Liver (tissue), 9 donors: Measurements from ENCODE around the gene SLC8A3. TPM values are rescaled to one million over a fixed set of nuclear protein-coding genes. Genes with fewer than 3 reads are reported as not detected.

Experiments used
- DNase-seq: peaks from one replicate; pipeline ENCODE4 v3.0.0-alpha.2; 2017; ENCODE audit warnings: low spot score
- H3K27ac ChIP-seq, 2 donors: one replicate each; pipeline ENCODE4 v1.7.0; 2013; ENCODE audit warnings: inconsistent platforms in 2 of 2, low read length in 2 of 2, control low read depth in 1 of 2, low read depth in 1 of 2, mild to moderate bottlenecking in 1 of 2
- H3K27me3 ChIP-seq, 4 donors: one replicate each; pipeline versions ENCODE4 v1.6.1 to v1.7.0; 2013; ENCODE audit warnings: low read length in 3 of 4, inconsistent platforms in 1 of 4, mild to moderate bottlenecking in 1 of 4, moderate library complexity in 1 of 4; ENCODE audit not compliant: control insufficient read depth in 4 of 4, insufficient read depth in 4 of 4
- H3K36me3 ChIP-seq, 4 donors: one replicate each; pipeline versions ENCODE4 v1.6.1 to v1.7.0; 2013; ENCODE audit warnings: low read length in 3 of 4, mild to moderate bottlenecking in 3 of 4, low read depth in 1 of 4, moderate library complexity in 1 of 4; ENCODE audit not compliant: control insufficient read depth in 4 of 4, insufficient read depth in 3 of 4
- H3K4me1 ChIP-seq, 4 donors: one replicate each; pipeline versions ENCODE4 v1.6.1 to v1.7.0; 2013; ENCODE audit warnings: low read length in 3 of 4, mild to moderate bottlenecking in 3 of 4, moderate library complexity in 1 of 4; ENCODE audit not compliant: control insufficient read depth in 4 of 4, insufficient read depth in 4 of 4
- H3K4me3 ChIP-seq, 3 donors: one replicate each; pipeline versions ENCODE4 v1.6.1 to v1.7.0; 2013; ENCODE audit warnings: low read length in 3 of 3, control low read depth in 1 of 3, low read depth in 1 of 3, mild to moderate bottlenecking in 1 of 3
- H3K9ac ChIP-seq, 2 donors: one replicate each; pipeline ENCODE4 v1.7.0; 2013; ENCODE audit warnings: low read length in 2 of 2, mild to moderate bottlenecking in 2 of 2, moderate library complexity in 2 of 2, control low read depth in 1 of 2, low read depth in 1 of 2
- H3K9me3 ChIP-seq, 4 donors: one replicate each; pipeline versions ENCODE4 v1.6.1 to v1.7.0; 2013; ENCODE audit warnings: low read length in 3 of 4; ENCODE audit not compliant: control insufficient read depth in 4 of 4
- EGR1 ChIP-seq, 2 donors: IDR thresholded peaks; 2 replicates each; pipeline ENCODE4 v1.6.1; 2016 to 2018; ENCODE audit warnings: antibody characterized with exemption in 2 of 2, low read depth in 2 of 2
- FOXA1 ChIP-seq: IDR thresholded peaks from 2 replicates; pipeline ENCODE4 v1.6.1; 2016; ENCODE audit warnings: antibody characterized with exemption
- GABPA ChIP-seq, 2 donors: IDR thresholded peaks in 1 of 2; conservative IDR thresholded peaks in 1 of 2; 2 replicates each; pipeline ENCODE4 v1.6.1; 2016; ENCODE audit warnings: antibody characterized with exemption in 2 of 2, mild to moderate bottlenecking in 1 of 2, moderate library complexity in 1 of 2
- HNF4A ChIP-seq, 2 donors: conservative IDR thresholded peaks; 2 replicates each; pipeline ENCODE4 v1.6.1; 2016; ENCODE audit warnings: antibody characterized with exemption in 2 of 2, mild to moderate bottlenecking in 2 of 2
- HNF4G ChIP-seq: IDR thresholded peaks from 2 replicates; pipeline ENCODE4 v1.6.1; 2016; ENCODE audit warnings: antibody characterized with exemption
- JUND ChIP-seq, 2 donors: IDR thresholded peaks; 2 replicates each; pipeline ENCODE4 v1.6.1; 2016; ENCODE audit warnings: antibody characterized with exemption in 2 of 2
- MAX ChIP-seq: IDR thresholded peaks from 2 replicates; pipeline ENCODE4 v1.6.1; 2016; ENCODE audit warnings: antibody characterized with exemption
- NR2F2 ChIP-seq: IDR thresholded peaks from 2 replicates; pipeline ENCODE4 v1.6.1; 2016; ENCODE audit warnings: antibody characterized with exemption
- RAD21 ChIP-seq, 2 donors: IDR thresholded peaks; 2 replicates each; pipeline ENCODE4 v1.6.1; 2016; ENCODE audit warnings: antibody characterized with exemption in 2 of 2, mild to moderate bottlenecking in 2 of 2
- SP1 ChIP-seq: IDR thresholded peaks from 2 replicates; pipeline ENCODE4 v1.6.1; 2018; ENCODE audit warnings: antibody characterized with exemption, mild to moderate bottlenecking
- YY1 ChIP-seq: IDR thresholded peaks from 2 replicates; pipeline ENCODE4 v1.6.1; 2016; ENCODE audit warnings: antibody characterized with exemption, mild to moderate bottlenecking
- WGBS: extraction: QIAGEN DNeasy Blood & Tissue Kit; methylation state at CpG from one replicate; pipeline ENCODE4 v1.1.7; 2013; 5-methylcytosine and 5-hydroxymethylcytosine counted together
- polyA plus RNA-seq, 2 donors: library from polyadenylated mRNA; stranded (reverse) in 1 of 2; unstranded in 1 of 2; fragments of 200-250 nt in 1 of 2; fragments of >200 nt in 1 of 2; fragmentation: Nextera tagmentation in 1 of 2; extraction: Ambion mirVana in 1 of 2; gene quantifications; one replicate each; pipeline versions ENCODE4 v1.2.1 to v1.2.3, GENCODE V29; 2013 to 2015
- total RNA-seq, 2 donors: library from RNA; depleted of rRNA; stranded (reverse); fragments of >200 nt; gene quantifications; one replicate each; pipeline ENCODE4 v1.2.3, GENCODE V29; 2014
- TF ChIP-seq, protein P1 (sequence below): fragments of 150-350 bp; IDR thresholded peaks from 2 replicates; pipeline ENCODE4 v1.5.1; 2017; ENCODE audit warnings: improper control_type of control experiment, low read depth, low read length; ENCODE audit not compliant: missing input control
- donor health status: healthy.
- donor health status: healthy.
- donor health status: healthy.
- donor health status: healthy.
- donor health status: healthy.

SLC8A3 gene
- total and polyA plus RNA-seq, 4 donors, result 0.05 to 0.56 (median 0.10) TPM; not detected in 1

- TF ChIP-seq, protein P1, sequence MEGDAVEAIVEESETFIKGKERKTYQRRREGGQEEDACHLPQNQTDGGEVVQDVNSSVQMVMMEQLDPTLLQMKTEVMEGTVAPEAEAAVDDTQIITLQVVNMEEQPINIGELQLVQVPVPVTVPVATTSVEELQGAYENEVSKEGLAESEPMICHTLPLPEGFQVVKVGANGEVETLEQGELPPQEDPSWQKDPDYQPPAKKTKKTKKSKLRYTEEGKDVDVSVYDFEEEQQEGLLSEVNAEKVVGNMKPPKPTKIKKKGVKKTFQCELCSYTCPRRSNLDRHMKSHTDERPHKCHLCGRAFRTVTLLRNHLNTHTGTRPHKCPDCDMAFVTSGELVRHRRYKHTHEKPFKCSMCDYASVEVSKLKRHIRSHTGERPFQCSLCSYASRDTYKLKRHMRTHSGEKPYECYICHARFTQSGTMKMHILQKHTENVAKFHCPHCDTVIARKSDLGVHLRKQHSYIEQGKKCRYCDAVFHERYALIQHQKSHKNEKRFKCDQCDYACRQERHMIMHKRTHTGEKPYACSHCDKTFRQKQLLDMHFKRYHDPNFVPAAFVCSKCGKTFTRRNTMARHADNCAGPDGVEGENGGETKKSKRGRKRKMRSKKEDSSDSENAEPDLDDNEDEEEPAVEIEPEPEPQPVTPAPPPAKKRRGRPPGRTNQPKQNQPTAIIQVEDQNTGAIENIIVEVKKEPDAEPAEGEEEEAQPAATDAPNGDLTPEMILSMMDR, result no peak
- no peak for TF ChIP-seq JUND (IDR thresholded peaks at IDR 0.05)
- no peak for TF ChIP-seq GABPA (IDR thresholded peaks at IDR 0.05 in 1 of 2, conservative IDR thresholded peaks at IDR 0.05 in 1 of 2)
Measured at GRCh38 chr14:70166530-70167203, 22.1 kb downstream of the SLC8A3 start (continued).

DNA sequence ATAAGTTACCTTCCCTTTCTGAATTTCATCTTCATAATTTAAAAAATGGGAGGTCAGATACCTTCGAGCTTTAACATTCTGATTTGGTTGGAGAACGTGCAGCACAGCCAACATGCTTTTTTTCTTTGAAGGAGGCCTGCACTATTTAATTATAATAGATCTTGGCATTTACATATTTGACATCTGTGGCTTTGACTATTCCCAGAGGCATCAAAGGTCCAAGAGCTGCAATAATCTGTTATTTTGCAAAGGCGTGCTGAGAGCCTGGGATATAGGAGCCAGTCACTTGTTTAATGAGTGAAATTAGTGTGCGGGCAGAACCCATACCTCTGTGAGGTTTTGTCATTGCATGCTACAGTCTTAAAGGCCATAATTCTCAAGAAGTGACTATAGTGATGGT is 26.4 kb downstream of the SLC8A3 start:
- Histone ChIP-seq H3K27me3 (peaks cover 0 to 3% (median 1%) of the 10 kb centered on the region in 4 donors), H3K4me3 (no peak overlapping the region), H3K36me3 (no peaks in the 10 kb centered on the region), H3K4me1 (no peaks in the 10 kb centered on the region), H3K27ac (no peak overlapping the region), H3K9me3 (no peaks in the 10 kb centered on the region), H3K9ac (no peak overlapping the region)
- WGBS, result 77% methylated on average over 4 of the region's 4 CpGs
- no peak for DNase-seq
- TF ChIP-seq, protein P1, result no peak

DNA sequence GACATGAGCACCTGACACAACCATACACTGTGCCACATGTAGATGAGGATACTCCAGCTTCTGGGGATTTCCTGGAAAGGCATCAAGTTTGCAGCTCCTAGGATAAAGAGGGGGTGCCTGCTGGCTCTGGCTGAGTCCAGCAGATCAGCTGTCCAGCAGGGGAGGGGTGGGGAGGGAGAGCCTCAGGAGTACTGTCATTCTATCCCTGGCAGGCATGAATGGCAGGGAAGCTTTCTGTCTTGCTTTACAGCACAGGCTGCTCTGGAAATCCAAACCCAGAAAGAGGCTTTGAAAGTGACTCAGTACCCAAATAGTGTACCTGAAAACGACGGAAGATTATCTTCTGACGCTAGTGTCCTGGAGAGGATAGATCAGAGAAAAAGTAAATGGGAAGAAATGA is 32.2 kb downstream of the SLC8A3 start:
- H3K9ac ChIP-seq, result no peak overlapping the region
- H3K4me3 ChIP-seq, result no peak overlapping the region
- H3K27me3 ChIP-seq, result peaks cover 0 to 5% (median 0%) of the 10 kb centered on the region in 4 donors
- H3K4me1 ChIP-seq, result no peaks in the 10 kb centered on the region
- TF ChIP-seq EGR1 (IDR thresholded peaks at IDR 0.05; ENCODE audit: low read depth in 2 of 2), result no peak
- no peak for TF ChIP-seq RAD21 (IDR thresholded peaks at IDR 0.05)
- no peak for TF ChIP-seq YY1
- no peak for TF ChIP-seq HNF4G
- TF ChIP-seq FOXA1, result no peak
- no peak for TF ChIP-seq SP1
- TF ChIP-seq, protein P1, result no peak
- no peak for TF ChIP-seq HNF4A (conservative IDR thresholded peaks at IDR 0.05)
- no peak for TF ChIP-seq MAX
- no peak for TF ChIP-seq NR2F2
- no peaks in the 10 kb centered on the region for H3K9me3 ChIP-seq
- WGBS, result 81% methylated on average over 3 of the region's 3 CpGs
- H3K36me3 ChIP-seq, result no peaks in the 10 kb centered on the region
- DNase-seq, result no peak
- H3K27ac ChIP-seq, result no peak overlapping the region
